VCaP (cell line): ENCODE results near the gene SNRNP70.

Source experiments
- H3K27ac ChIP-seq: fragments of 450-650 bp; 2 replicates; pipeline ENCODE4 v1.5.1; 2017
- CTCF ChIP-seq: fragments of 450-650 bp; conservative IDR thresholded peaks from 2 replicates; pipeline ENCODE4 v1.5.1; 2017; ENCODE audit warnings: mild to moderate bottlenecking, moderate library complexity

SNRNP70 gene

DNA sequence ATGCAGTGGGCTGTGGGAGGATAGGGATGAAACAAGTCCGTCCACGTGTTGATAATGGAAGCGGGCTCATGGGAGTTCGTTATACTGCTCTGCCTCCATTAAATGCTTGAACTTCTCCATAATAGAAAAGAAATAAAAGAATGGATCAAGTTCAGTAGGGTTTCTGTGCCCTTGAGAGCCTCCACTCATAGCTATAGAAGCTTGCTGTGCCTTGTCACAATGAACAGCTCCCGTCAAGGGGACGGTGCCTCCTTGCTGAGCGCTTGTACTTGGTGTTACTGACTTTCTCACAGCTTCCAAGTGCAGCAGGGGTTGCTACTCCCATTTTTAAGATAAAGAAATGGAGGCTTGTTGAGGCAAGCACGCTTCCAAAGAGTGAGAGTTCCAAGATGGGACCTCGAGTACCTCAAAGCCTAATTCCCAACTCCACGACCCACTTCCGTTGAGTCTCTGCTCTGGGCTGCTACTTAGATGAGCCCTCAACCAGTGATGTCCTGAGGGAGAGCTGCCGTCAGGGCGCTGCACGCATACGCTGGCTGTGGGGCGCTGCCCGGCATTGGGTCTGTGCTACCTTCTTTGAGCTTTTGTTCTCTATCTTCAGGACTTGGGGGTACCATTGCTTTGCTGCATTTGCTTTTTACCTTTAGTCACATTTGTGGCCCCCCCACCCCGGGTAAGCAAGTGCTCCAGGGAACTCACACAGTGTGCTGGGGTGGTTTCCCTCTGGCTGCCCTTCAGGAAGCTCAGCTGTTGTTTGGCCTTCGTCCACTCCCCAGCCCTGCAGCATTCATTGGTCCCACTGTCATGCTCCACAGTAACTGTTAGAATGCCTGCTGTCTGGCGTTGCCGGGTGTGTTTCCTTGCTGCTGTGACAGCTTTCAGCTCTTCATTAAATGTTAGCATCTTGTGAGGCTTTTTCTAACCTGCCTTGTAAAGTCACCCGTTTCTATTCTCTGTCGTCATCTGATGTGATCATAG, 9.5 kb downstream of the SNRNP70 start:
- no peak for TF ChIP-seq CTCF
- H3K27ac ChIP-seq = peak overlapping the region; percentile 69

- TF ChIP-seq CTCF = peak; percentile 99
- H3K27ac ChIP-seq = peak overlapping the region; percentile 69
Measured at GRCh38 chr19:49097453-49098288, 12.4 kb downstream of the SNRNP70 start.

- TF ChIP-seq CTCF = no peak
- peak overlapping the region; percentile 69 for H3K27ac ChIP-seq
Measured at GRCh38 chr19:49098795-49099194, 13.5 kb downstream of the SNRNP70 start.

DNA sequence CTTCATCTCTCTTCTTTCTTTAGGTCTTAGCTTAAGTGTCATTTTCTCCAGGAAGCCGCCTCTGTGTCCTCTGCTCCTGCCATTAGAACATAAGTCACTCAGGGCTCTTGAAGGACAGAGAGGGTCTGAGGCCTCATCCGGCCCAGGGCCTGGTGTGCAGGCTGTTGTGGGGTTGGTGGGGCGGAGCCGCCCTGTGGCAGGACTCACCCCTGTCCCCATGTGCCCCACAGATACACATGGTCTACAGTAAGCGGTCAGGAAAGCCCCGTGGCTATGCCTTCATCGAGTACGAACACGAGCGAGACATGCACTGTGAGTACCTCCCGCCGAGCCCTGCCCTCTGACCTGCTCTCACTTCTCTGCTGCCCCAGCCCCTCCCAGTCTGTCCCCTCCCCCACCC, 15.9 kb downstream of the SNRNP70 start:
- TF ChIP-seq CTCF = no peak
- H3K27ac ChIP-seq = peak overlapping the region; percentile 9; the same call in 1 of the 2 replicates

- TF ChIP-seq CTCF = no peak
- H3K27ac ChIP-seq = 0 out of 2 replicates have a peak overlapping the region, but pooled peaks have one; percentile 15
Measured at GRCh38 chr19:49102303-49102702, 17.1 kb downstream of the SNRNP70 start.

- H3K27ac ChIP-seq = no peak overlapping the region
- TF ChIP-seq CTCF = no peak
Measured at GRCh38 chr19:49103331-49104085, 18.3 kb downstream of the SNRNP70 start.
